GM21423 (cell line): ENCODE measurements around the gene BANK1.

Experiments
- ATAC-seq: cut with Tn5 transposase; IDR thresholded peaks from one replicate; pipeline ENCODE4 v1.9.1; 2021; ENCODE audit warnings: mild to moderate bottlenecking, moderate library complexity; ENCODE audit not compliant: unreplicated experiment

BANK1 gene

DNA sequence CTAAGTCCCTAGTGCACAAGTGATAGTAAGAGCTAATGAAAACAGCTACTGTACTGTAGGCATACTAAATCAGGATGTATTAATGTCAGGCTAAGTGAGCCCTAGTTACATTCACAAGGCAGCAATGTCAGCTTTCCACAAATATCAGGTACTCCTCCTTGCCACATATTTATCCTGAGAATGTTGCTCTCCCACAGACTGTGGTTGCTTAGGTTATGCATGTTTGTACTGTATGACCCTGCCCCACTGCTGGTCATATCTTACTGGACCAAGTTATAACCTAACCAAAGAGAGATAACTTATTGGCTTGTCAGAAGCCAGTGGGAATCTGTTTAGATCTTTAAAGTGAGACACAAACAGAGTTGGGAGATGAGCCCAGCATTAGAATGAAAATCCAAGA, 313.7 kb downstream of the BANK1 start:
- no peak for ATAC-seq

DNA sequence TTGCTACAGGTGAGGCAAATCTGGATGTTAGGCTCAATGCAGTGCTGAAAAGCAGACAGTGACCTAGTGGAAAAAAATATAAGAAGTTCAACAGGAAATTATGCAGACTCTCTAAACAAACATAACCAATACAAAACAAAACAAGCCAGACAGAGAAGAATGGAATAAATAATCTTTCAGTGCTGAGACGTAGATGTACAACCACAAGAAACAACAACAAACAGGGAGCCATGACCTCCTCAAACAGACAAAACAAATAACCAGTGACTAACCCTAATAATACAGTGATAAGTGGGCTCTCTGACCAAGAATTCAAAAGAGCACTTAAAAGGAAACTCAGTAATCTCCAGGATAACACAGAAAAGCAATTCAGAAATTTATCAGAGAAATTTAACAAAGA, 315.5 kb downstream of the BANK1 start:
- no peak for ATAC-seq

DNA sequence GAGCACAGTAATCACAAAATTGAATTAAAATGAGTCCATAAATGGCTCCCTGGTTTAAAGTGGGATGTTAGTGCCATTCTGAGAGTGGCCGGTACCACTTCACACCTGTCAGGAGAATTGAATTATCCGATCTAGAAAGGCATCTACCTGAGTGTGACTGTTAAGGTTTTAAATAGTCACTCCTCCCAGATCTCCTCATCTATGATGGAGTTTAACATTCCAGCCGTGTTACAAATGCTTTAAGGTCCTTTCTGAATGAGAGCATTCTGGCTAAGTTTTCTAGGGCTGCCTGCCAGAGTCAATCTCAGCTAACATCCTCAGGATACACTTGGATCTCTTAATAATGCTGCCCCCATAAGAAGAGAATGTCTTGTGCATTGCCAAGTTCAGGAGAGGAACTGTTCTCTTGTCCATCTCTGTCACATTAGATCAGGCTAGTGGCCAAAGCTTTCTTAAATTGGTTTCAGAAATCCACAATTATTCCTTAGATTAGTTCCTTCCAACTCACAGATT, 323.6 kb downstream of the BANK1 start:
- no peak for ATAC-seq

DNA sequence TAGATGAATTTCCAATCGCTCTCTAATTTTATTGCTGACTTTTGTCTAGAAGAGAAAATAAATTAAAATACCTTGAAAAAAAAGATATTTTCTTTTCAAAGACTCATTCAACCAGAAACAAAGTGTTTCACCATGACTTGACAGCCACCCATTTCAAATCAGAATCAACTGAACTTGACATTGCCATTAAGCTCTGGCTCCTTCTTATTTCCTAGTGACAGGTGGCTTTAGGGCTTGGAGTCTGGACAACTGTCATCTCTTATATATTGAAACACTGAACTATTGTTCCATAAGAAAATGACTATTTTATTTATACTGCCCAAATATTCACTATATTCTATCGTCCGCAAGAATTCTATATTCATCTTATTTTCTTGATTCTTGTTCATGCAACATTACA, 325.6 kb downstream of the BANK1 start:
- no peak for ATAC-seq

DNA sequence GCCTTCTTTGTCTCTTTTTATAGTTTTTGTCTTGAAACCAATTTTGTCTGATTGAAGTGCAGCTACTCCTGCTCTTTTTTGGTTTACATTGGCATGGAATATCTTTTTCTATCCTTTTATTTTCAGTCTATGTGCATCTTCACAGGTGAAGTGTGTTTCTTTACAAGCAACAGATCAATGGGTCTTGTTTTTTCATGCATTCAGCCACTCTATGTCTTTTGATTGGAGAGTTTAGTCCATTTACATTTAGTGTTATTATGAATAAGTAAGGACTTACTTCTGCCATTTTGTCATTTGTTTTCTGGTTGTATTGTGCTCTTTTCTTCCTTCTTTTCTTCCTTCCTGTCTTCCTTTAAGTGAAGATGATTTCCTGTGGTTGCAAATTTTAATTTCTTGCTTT, 330.3 kb downstream of the BANK1 start:
- ATAC-seq = no peak
